ENCODE measurements around the gene ZBTB8OS. TPM values are rescaled to one million over a fixed set of nuclear protein-coding genes. Genes with fewer than 3 reads are reported as not detected.
"Not testable (repeated sequence)": the region's sequence is repeated elsewhere in the genome, so short reads cannot be mapped to it uniquely, and the experiment has no call there.

The ZBTB8OS gene
- total RNA-seq, 1 donor from 2014 or later, result 38.0 TPM

GRCh38 chr1:32651461-32652073 is 1.2 kb upstream of the ZBTB8OS start:
- TF ChIP-seq CTCF (IDR thresholded peaks at IDR 0.05; ENCODE audit: insufficient read depth, low read length, poor library complexity, severe bottlenecking), result no peak
- Histone ChIP-seq H3K4me3 (ENCODE audit: low read depth, low read length) (peak overlapping the region; percentile 91), H3K27me3 (ENCODE audit: control insufficient read depth, insufficient read depth, low read length) (no peaks in the 10 kb centered on the region), H3K36me3 (ENCODE audit: control insufficient read depth, insufficient read depth, low read length) (peaks cover 4% of the 10 kb centered on the region)
- peak; percentile 1 for DNase-seq (ENCODE audit: low read depth)

- Histone ChIP-seq H3K4me3 (ENCODE audit: low read depth, low read length) (peak within 1 kb of the TSS; percentile 91), H3K27me3 (ENCODE audit: control insufficient read depth, insufficient read depth, low read length) (no peaks in the 10 kb centered on the region), H3K36me3 (ENCODE audit: control insufficient read depth, insufficient read depth, low read length) (peaks cover 4% of the 10 kb centered on the region)
- no peak for TF ChIP-seq CTCF (IDR thresholded peaks at IDR 0.05; ENCODE audit: insufficient read depth, low read length, poor library complexity, severe bottlenecking)
- peak; percentile 80 for DNase-seq (ENCODE audit: low read depth)
Measured at GRCh38 chr1:32650752-32651460, 556 bp upstream of the ZBTB8OS start, which contains the start of gene RBBP4. Gene RBBP4 (plus strand): TSS chr1:32651208. CDS start chr1:32651307, 99 bp downstream.

- Histone ChIP-seq H3K4me3 (ENCODE audit: low read depth, low read length) (no peak overlapping the region), H3K27me3 (ENCODE audit: control insufficient read depth, insufficient read depth, low read length) (no peaks in the 10 kb centered on the region), H3K36me3 (ENCODE audit: control insufficient read depth, insufficient read depth, low read length) (no peaks in the 10 kb centered on the region)
- no peak for TF ChIP-seq CTCF (IDR thresholded peaks at IDR 0.05; ENCODE audit: insufficient read depth, low read length, poor library complexity, severe bottlenecking)
- DNase-seq (ENCODE audit: low read depth), result no peak
Measured at GRCh38 chr1:32647308-32648134, 2.8 kb downstream of the ZBTB8OS start.

DNA sequence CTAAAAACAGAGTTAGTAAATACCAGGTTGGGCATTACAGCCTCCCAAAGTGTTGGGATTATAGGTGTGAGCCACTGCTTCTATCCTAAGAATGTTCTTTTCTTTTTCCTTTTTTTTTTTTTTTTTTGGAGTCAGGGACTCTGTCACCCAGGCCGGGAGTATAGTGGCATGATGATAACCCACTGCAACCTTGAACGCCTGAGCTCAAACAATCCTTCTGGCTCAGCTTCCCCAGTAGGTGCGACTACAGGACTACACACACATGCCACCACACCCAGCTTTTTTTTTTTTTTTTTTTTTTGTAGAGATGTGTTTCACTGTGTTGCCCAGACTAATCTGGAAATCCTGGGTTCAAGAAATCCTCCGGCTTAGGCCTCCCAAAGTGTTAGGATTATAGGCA is 5.9 kb downstream of the ZBTB8OS start:
- no peak for DNase-seq (ENCODE audit: low read depth)
- no peak overlapping the region for H3K4me3 ChIP-seq (ENCODE audit: low read depth, low read length)
- H3K27me3 ChIP-seq (ENCODE audit: control insufficient read depth, insufficient read depth, low read length), result no peaks in the 10 kb centered on the region
- no peak for TF ChIP-seq CTCF (IDR thresholded peaks at IDR 0.05; ENCODE audit: insufficient read depth, low read length, poor library complexity, severe bottlenecking)
- no peaks in the 10 kb centered on the region for H3K36me3 ChIP-seq (ENCODE audit: control insufficient read depth, insufficient read depth, low read length)

DNA sequence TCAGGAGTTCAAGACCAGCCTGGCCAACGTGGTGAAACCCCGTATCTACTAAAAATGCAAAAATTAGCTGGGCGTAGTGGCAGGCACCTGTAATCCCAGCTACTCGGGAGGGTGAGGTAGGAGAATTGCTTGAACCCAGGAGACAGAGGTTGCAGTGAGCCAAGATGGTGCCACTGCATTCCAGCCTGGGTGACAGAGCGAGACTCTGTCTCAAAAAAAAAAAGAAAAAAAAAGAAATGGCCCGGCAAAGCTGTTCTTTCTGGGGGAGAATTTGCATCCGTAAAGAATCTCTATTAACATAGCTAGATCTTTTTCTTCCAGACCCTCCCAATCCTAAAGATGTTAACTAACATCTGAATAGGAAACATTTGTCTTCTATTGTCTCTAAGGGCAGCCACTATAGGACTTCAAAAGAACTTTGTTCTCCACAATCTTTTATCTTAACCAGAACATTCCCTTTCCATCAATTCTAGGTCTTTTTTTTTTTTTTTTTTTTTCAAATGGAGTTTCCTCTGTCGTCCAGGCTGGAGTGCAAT is 8.0 kb downstream of the ZBTB8OS start:
- H3K36me3 ChIP-seq (ENCODE audit: control insufficient read depth, insufficient read depth, low read length); H3K4me3 ChIP-seq (ENCODE audit: low read depth, low read length); H3K27me3 ChIP-seq (ENCODE audit: control insufficient read depth, insufficient read depth, low read length); DNase-seq (ENCODE audit: low read depth): not testable (repeated sequence)
